OCI-M2 (cell line): ENCODE results near the gene NUP93.
"Not testable (repeated sequence)": the region's sequence is repeated elsewhere in the genome, so short reads cannot be mapped to it uniquely, and the experiment has no call there.

ENCODE experiments used
- DNase-seq: peaks from one replicate; lab custom pipeline; 2025; ENCODE audit not compliant: unreplicated experiment; lab: John Stamatoyannopoulos, UW

Gene NUP93

GRCh38 chr16:56865394-56866062, 135.6 kb downstream of the NUP93 start:
- DNase-seq = no peak

- no peak for DNase-seq
Observed at GRCh38 chr16:56866955-56867830, 137.3 kb downstream of the NUP93 start.

GRCh38 chr16:56868175-56868574, 138.2 kb downstream of the NUP93 start:
- DNase-seq = no peak

- not testable (repeated sequence) for DNase-seq
Observed at GRCh38 chr16:56868766-56869165, 138.8 kb downstream of the NUP93 start.

GRCh38 chr16:56869513-56870275, 139.8 kb downstream of the NUP93 start:
- no peak for DNase-seq

GRCh38 chr16:56870276-56870888, 140.5 kb downstream of the NUP93 start:
- no peak for DNase-seq

- DNase-seq = no peak
Observed at GRCh38 chr16:56871172-56871593, 141.3 kb downstream of the NUP93 start.

GRCh38 chr16:56872863-56873391, 143.0 kb downstream of the NUP93 start:
- no peak for DNase-seq

GRCh38 chr16:56874800-56875199, 144.9 kb downstream of the NUP93 start:
- no peak for DNase-seq

- DNase-seq = no peak
Observed at GRCh38 chr16:56876048-56876447, 146.1 kb downstream of the NUP93 start.

- DNase-seq = no peak
Observed at GRCh38 chr16:56877486-56878182, 147.7 kb downstream of the NUP93 start.

GRCh38 chr16:56878282-56878854, 148.4 kb downstream of the NUP93 start:
- DNase-seq = no peak

GRCh38 chr16:56879276-56879675, 149.3 kb downstream of the NUP93 start:
- no peak for DNase-seq

- no peak for DNase-seq
Observed at GRCh38 chr16:56880176-56880575, 150.2 kb downstream of the NUP93 start.

GRCh38 chr16:56880685-56881084, 150.8 kb downstream of the NUP93 start:
- no peak for DNase-seq

- DNase-seq = no peak
Observed at GRCh38 chr16:56882077-56882800, 152.3 kb downstream of the NUP93 start.

- DNase-seq = no peak
Observed at GRCh38 chr16:56883586-56883985, 153.7 kb downstream of the NUP93 start.

- DNase-seq = no peak
Observed at GRCh38 chr16:56884026-56884582, 154.2 kb downstream of the NUP93 start.

GRCh38 chr16:56884929-56885328, 155.0 kb downstream of the NUP93 start:
- not testable (repeated sequence) for DNase-seq
